ENCODE measurements around the gene TBC1D9.

- TF ChIP-seq CTCF (IDR thresholded peaks at IDR 0.05) (no peak), POLR2A (IDR thresholded peaks at IDR 0.05) (no peak)
Measured at GRCh38 chr4:140689623-140690022, 66.6 kb downstream of the TBC1D9 start.

All from prostate gland (tissue), 2 donors.